Medulla oblongata (tissue), 1 donor: ENCODE results near the gene STX8.

ENCODE experiments used
- DNase-seq: peaks from one replicate; pipeline ENCODE4 v3.0.0-alpha.2; 2015; ENCODE audit errors: extremely low spot score

STX8 gene

DNA sequence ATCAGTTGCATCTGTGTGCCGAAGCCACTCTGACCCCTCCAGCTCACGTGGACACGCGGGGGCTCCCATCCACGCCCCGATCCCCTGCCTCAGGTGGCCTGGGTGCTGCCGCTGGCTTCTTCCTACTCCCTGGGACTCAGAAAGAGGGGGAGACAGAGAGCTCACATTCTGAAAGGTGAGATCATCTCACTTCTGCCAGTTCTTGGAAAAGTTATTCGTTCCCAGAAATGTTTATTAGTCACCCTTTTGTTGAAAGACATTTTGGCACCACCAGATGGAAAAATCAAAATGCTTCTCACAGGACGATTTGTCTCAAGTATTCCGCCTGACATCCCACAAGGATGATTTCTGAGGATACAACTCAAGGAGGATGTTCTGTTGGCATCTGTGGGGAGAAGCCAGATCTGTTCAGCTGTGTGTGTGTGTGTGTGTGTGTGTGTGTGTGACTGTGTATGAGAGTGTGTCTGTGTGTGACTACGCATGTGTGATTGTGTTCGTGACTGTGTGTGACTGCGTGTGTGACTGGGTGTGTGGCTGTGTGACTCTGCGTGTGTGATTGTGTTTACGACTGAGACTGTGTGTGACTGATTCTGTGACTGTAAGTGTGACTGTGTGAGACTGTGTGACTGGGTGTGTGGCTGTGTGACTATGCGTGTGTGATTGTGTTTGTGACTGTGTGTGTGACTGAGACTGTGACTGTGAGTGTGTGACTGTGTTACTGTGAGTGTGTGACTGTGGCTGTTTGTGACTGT lies 347.0 kb downstream of the STX8 start:
- DNase-seq: no peak

DNA sequence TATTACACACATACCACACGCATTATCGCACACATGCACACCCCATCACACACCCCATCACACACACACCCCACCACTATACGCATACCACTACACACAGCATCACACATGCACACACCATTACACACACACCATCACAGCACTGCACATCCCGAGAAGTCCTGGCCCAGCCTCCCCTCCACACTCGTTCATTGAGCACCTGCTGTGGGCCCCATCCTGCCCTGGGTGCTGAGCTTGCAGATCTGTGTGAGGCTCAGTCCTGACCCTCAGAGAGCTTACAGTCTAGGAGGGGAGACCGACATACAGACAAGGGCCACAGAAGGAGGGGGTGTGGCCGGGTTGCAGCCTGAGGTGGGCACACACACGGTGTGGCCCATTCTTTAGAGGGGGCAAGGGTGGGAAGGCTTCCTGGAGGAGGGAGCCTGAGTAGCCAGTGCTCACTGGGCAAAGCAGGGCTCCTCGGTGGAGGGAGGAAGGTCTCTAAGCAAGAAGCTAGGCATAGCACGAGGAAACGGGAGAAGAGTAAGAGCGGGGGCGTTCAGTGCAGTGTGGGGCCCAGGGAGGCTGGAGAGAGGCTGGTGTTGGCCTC lies 347.7 kb downstream of the STX8 start:
- no peak for DNase-seq

DNA sequence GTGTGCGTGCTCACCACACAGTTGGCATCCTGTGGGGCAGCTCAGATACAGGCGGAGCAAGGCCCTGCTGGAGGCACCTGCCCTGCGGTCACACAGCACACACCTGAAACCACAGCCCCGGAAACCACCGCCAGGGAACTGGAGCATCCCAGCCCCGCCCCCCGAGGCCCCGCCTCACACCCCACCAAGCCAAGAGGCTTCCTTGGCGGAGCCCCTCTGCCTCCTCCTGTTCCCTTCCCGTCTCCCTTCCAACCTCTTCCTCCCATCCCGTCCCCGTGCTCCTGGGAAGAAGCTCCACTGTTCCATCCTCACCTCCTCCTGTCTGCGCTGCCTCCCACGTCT lies 348.9 kb downstream of the STX8 start:
- DNase-seq: no peak

DNA sequence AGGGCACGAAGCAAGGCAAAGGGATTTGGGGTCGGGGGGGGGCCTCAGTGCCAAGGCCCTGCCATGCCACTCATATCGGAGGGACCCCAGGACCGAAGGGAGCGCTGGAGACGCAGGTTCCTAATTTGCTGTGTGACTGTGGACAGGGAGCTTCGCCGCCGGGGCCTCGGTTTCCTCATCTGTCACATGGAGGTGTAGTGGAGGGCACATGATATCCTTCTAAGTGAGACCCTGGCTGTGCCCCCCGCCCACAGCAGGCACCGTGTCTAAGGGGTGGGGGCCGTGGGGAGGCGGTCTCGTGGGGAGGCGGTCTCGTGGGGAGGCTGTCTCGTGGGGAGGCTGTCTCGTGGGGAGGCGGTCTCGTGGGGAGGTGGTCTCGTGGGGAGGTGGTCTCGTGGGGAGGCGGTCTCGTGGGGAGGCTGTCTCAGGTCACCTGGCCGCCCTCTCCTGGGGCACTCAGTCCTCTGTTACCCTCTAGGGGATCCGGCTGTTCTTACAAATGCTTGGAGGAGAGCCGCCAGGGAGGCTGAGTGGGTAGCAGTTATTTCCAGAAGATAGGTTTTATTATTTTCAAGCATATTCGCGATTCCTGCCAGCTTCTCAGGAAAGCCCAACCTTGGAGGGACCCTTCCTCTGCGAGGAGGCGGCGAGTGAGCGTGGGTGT lies 349.4 kb downstream of the STX8 start:
- no peak for DNase-seq

DNA sequence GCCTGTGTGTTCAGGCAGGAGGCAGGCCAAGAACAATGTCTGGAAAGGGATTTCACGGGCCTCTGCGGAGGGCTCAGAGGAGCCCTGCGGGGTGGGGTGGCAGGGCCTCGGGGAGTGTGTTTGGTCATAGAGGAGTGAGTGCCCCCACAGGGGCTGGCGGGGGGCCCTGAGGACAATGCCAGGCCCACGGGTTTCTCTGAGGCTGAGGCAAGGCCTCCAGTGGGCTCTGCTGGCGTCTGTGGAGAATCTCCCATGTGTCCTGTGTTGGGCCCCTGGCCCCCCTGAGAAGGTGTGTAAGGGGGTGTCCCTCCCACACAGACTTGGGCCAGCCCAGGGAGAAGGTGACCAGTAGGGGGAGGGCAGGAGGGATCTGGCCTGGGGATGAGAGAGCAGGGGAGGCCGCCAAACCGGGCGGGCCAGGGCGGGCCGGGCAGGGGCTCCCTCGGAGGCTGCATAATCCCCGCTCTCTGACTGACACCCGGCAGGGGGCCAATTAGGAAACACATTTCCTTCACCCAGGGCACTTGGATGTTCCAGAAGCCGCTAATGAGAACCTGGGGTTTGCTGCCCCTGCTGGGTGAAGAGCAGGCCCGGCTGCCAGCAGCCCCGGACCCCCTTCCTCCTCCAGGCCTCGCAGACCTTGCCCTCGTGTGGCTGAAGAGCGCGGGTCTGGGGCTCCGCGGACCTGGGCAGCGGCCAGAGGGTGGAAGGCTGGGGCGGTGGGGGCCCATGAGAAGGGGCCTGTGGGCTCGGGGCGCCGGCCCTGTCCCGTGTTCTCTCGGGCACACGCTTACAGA lies 350.1 kb downstream of the STX8 start:
- DNase-seq: no peak

DNA sequence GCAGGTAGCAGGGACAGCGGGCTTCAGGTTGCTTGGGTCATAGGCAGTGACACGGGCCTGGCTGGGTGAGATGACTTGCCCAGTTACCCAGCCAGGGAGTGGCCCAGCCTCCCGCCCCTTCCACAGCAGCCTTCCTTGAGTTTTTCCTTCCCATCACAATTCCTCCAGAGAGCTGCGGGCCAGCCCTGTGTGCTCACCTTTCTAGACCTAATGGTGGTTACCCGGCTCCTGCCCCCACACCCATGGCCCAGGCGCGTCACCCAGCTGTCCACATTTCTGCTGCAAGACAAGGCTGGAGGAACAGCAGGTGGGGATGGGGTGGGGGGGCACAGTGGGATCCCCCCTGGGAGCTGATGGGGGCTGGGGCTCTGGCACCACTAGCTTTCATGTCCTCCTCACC lies 351.1 kb downstream of the STX8 start:
- no peak for DNase-seq

DNA sequence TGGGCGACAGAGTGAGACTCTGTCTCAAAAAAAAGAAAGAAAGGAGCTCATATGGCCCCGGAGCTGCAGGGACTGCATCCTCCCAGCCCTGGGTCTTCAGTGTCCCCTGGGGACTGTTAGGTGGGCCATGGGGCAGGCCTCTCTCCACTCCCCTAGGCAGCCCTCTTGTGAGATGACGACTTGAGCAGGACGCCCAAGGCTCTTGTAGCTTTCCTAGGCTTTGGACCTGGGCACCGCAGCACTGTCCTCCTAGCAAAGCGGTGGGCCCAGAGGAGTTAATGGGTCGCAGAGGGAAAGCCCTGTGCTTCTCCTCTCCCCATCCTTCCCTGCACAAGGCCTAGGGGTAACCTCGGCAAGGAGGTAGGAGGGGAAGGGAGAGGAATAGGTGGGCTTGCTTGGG lies 352.1 kb downstream of the STX8 start:
- DNase-seq: no peak

DNA sequence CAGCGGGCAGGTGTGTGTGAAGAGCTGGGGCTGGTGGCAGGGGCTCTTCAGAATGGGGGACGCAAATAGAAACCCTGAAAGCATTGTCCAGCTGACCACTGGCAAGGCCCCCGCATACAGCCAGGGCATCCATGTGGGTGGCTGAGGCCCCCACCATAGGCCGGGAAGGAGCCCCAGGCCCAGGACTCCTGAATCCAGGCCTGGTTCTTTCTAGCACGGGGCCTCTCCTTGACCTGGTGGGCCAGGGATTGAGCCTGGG lies 353.8 kb downstream of the STX8 start:
- DNase-seq: no peak

DNA sequence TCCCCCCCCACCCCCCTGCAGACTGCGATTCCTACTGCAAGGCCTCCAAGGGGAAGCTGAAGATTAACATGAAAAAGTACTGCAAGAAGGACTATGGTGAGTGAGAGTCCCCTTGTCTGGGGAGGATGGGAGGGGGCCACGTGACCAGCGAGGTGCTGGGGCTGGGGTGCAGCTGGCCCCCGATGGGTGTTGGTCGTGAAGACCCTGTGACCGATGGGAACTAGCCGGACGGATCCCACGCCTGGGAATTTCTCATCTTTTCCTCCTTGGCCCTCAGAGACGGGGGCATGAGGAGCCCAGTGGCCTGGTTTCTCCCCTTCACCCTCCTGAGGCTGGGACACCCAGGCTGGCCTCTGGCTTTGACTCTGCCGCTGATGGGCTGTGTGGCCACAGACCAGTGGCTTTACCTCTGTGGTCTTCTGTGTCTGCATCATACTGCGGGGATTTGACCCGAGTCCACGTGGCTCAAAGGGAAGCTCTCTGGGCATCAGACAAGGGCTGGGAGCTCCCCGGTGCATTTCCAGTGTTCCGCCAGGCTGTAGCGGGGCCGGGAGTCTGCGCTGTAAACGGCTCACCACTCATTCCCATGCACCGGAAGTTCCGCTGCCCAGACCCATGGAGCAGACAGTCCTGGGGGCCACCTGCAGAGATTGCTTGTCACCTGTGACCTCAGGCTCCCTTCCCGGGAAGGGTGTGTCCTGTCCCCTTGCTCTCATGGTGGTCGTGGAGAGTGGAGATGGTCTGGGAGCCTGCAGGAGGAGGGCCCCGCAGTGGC lies 354.3 kb downstream of the STX8 start:
- no peak for DNase-seq

DNA sequence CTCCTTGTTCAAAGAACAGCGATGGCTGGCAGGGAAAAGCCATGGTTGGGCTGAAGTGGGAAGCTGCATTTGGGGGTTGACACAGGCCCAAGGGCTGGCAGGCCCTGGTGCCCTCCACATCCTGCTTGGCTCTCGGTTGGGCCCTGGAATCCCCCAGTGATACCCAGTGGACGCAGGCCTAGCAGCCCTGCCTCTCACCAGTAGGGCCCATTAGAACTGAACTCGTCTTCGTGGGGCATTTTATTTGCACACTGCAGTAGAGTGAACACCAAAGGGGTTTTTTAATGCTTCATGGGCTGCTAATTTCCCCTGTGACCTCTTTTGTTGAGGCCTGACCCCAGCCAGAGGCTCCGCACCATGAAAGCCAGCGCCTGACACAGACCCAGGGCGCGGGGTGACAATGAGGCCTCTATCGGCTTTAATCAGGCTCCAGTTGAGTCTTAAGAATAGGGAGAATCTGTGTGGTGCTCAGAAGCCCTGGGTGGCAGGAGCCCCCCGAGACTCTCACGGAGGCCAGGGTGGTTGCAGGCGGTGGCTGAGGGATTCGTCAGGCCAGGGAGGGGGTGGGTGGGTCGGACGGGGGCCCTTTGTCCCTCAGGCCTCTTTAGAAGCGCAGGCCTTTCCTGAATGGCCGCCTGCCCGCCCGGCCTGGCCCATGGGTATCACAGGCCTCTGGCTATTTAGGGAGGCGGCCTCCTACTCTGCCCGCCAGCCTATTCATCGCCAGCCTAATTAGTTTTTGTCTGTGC lies 355.0 kb downstream of the STX8 start:
- DNase-seq: no peak

DNA sequence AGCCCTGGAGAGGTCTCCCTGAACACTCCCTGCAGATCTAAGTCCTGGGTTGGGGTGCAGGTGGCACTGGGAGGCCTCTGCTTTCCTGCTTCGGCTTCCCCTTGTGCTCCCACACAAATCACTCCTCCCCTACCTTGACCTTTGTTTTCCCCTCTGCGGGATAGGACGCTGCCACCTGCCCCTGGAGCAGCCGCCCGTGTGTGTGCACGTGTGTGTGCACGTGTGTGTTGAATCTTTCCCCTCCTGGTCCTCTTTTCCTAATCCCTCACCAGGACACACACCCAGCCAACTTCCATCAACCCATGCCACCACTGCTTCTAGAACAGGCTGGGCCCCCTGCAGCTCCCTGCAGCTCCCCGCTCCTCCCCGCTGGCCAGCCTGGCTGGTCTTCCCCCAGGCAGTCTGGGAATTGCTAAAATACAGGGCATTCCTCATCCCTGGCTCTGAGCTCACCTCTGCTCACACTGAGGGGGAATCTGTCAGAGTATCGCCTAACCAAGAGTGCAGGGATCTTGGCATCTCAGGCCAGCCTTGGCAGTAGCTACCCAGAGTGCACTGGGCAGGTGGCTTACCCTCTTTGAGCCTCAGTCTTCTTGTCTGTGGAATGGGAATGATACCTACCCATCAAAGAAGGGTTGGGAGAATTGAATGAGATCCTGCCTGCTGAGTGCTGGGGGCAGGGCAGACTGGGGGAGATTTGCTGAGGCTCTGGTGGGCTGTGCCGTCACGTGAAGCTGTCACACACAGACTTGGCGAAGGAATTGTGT lies 355.8 kb downstream of the STX8 start:
- no peak for DNase-seq

DNA sequence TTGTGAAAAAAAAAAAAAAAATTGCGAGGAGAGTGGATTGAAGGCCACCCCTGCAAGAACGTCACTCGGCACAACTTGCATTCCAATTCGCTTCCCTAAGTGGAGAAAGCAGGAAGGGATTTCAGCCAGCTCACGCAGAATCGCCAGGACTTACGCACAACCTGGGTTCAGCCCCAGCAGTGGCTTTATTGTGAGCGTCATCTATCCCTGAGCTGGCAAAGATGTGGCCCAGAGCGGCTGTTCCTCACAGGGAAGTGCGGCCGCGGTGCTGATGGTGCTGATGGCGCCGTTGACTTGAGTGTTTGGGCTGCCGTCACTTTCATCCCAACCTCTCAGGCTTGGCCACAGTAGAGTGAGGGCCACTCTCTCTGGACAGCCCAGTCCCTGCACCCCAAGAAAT lies 356.7 kb downstream of the STX8 start:
- DNase-seq: no peak

DNA sequence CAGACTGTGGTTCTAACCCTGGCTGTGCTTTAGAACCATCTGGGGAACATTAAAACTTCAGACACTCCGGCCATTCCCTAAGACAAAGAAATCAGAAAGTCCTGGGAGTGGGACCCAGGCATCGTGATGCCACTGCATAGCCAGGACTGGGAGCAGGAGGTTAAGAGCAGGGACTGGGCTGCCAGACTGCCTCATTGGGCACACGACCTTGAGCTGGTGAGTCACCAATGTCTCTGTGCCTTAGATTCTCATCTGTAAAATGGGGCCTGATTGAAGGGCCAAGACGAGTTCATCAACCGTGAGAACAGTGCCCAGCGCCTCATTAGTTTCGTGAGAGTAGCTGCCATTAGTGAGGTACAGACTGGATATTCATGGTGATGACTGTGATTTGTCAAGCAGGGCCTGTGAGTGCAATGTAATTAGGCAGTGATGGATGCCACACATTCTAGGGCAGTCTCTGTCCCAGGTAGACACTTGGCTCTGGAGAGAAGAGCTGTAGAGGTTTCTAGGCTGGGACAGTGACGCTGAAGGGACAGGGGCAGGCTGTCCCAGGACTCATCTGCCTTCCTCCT lies 357.5 kb downstream of the STX8 start:
- no peak for DNase-seq

DNA sequence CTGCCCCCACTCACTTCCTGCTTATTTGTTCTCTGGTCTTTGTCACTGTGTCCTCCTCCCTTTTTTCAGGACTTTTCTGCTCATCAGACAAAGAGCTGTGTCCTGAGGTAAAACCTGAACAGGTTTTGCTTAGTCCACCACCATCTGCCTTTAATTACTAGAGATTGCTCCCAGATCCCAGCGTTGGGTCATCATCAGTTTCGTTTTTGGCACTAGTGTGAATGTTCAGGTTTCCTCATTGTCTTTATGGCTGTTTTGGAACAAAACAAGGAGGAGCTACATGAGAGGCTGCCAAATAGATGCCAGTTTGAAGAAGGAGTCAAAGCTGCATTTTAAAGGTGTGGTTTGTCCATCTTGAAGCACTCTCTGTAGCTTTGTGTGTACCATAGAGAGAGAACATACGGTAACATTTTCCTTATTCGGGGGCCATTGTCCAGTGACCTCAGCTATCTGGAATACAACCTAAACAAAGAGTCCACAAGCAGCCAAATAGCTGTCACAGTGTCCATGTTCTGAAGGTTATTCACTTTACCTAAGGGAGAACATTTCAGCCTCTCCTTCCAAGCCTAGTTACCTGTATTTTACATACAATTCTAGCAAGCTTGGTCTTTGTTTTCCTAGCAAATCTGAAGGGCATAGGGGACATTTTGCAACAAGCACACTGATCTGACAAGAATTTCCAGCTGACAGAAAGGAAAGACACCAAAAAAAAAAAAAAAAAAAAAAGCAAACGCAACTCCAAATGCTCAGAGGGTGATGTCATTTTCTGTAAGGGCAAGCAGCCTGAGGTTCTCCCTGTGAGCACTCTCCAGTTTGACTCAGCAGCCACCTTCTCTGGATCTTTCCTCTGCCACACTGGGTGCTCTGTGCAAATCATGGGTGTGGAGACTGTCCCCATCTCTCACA lies 358.2 kb downstream of the STX8 start:
- DNase-seq: no peak

DNA sequence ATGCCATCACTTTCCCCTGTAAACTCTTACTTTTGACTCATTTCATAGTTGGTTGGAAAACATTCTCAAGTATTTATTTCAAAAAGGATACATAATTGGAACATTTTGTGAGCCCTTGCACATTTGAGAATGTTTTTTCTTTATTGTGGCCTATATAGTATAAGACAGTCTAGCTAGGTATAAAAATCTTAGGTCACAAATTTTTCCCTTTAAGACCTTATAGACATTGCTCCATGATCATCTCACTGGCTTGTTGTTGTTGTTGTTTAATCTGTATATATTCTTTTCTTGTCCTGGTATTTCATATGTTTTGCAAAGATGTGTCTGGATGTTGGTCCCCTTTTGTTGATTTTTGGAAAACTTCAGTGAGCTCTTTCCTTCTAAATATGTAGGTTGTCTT lies 360.2 kb downstream of the STX8 start:
- no peak for DNase-seq

DNA sequence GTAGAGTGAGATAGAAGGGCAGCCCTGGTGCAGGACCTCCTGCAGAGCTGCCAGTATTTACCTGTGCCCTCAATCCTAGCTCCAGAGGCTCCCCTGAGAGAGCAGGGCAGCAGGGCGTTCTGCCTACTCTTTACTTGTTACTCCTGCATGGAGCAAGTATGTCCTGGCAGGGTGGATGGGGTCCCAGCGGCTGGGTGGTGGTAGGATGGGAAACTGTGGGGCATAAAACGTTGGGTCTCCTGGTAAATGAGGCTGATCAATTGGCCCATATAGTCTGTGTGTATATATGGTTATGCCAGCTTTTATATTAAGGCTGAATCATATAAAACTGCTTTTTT lies 362.3 kb downstream of the STX8 start:
- DNase-seq: no peak

DNA sequence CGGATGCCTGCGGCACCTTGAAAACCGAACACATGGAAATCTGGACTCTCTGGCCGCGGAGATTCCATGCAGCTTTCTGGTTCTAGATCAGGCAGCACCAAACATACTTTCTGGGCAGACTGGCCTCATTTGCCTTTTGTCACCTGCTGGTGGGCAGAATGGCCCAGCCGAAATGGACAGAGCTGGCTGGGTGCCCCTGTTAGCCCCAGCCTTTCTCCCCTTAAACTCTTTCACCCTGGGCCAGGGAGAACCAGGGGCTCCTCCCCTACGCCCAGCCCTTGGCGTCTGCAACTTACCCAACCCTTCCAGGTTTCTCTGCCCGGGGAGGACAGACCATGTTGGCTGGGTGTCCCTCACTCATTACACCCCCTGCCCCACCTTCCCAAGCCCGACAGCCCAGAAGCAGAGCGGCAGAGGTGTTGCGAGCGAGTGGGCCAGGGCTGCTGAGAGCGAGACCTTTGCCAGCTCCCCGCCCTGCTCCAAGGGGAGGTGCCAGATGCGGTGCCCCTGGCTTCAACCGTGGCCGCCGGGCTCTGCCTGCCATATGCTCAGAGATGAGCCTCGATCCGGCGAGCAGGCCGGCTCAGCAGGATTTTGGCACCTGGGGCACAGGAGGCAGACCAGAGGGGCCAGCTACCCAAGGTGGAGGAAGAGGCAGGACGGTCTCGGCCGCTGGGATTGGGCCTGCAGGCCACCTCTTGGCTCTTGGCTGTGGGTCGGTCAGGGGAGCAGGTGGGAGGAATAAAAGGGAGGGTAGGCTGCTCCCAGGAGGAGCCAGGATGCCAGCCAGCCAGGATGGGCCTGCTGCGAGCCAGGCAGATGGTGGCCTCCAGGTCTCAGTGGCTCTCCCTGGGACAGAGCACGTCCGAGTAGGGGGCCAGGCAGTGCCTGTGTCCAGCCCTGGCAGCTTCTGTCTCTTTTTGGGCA lies 363.0 kb downstream of the STX8 start:
- no peak for DNase-seq

DNA sequence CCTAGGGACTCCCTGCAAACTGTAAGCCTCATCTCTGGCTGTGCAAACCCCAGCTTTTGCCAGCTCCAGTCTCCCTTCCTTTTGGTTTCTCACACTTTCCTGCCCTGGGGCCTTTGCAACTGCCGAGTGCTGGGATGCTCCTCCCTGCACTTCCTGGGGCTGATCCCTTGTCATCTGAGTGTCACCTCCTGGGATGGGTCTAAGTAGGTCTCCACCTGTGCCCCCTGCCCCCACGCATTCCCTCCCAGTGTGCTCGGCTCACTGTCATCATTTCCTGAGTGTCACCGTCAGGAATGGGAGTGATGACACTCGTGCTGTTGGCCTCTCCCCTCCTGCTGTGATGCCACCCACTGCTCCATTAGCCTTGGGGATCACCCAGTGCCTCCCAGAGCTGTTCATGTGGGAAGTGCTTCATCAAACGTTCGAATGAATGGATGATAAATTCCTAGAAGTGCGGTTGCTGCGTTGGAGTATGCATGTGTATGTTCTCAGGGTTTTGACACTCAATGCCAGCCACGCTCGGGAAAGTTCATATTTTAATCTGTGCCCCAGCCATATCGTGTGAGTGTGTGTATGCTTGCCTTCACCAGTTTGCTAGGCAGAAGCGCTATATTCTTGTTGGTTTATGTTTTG lies 364.4 kb downstream of the STX8 start:
- DNase-seq: no peak
